ENCODE results near the gene FYN. TPM values are rescaled to one million over a fixed set of nuclear protein-coding genes. Genes with fewer than 3 reads are reported as not detected.

FYN gene
- total and polyA plus RNA-seq, 2 of the 13 experiments (the other 11 are each of a cell fraction or from before 2014, with no cell fraction given): 15.5 to 24.6 TPM

DNA sequence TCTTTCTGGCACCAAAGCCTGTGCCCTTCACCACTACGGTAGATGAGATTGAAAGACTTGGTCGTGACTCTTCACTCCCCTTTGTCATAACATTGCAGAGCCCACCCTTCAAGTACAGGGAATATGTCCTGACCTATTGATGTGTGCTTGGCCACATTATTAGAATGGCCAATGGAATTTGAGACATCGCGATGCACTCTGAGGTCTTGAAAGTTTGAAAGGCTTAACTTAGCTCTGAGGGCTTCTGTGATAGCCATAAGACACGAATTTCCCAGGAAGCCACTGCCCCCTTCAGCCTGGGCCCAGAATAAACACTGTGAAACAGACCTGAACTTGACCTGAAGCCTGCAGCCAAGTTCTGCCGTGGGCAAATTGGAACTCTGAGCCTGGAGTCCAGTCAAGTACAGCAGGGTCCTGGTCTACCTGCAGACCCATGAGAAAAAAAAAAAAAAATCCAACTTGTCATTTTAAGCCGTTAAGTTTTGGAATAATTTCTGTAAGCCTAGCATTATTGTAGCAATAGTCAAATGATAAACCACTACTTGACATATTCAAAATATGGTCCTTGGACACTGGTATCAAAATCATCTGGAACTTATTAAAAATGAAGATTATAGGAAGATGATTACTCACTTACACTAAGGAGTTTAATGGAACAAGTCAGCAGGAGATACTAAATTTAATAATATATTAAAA is 230.6 kb downstream of the FYN start (continued):
- TF ChIP-seq, protein P1, sequence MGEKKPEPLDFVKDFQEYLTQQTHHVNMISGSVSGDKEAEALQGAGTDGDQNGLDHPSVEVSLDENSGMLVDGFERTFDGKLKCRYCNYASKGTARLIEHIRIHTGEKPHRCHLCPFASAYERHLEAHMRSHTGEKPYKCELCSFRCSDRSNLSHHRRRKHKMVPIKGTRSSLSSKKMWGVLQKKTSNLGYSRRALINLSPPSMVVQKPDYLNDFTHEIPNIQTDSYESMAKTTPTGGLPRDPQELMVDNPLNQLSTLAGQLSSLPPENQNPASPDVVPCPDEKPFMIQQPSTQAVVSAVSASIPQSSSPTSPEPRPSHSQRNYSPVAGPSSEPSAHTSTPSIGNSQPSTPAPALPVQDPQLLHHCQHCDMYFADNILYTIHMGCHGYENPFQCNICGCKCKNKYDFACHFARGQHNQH (CRISPR knock-in tag; IDR thresholded peaks at IDR 0.05): 0 out of 2 replicates have a peak, but pooled peaks have one; percentile 34
- TF ChIP-seq ZKSCAN8 (CRISPR knock-in tag; IDR thresholded peaks at IDR 0.05; ENCODE audit: borderline replicate concordance) (peak; percentile 25; the same call in 1 of the 2 replicates), RBFOX2 (IDR thresholded peaks at IDR 0.05; ENCODE audit: low read depth, low read length) (no peak), ZNF263 (CRISPR knock-in tag; IDR thresholded peaks at IDR 0.05) (no peak), ZFP41 (CRISPR knock-in tag; IDR thresholded peaks at IDR 0.05; ENCODE audit: borderline replicate concordance) (0 out of 2 replicates have a peak, but pooled peaks have one; percentile 45), ZNF484 (CRISPR knock-in tag; IDR thresholded peaks at IDR 0.05; ENCODE audit: borderline replicate concordance, low read depth) (no peak), ZNF260 (CRISPR knock-in tag; IDR thresholded peaks at IDR 0.05; ENCODE audit: borderline replicate concordance, low read depth) (0 out of 2 replicates have a peak, but pooled peaks have one; percentile 73), MEIS2 (CRISPR knock-in tag; IDR thresholded peaks at IDR 0.05) (no peak), ZSCAN22 (CRISPR knock-in tag; IDR thresholded peaks at IDR 0.05) (no peak), FOXM1 (CRISPR knock-in tag; IDR thresholded peaks at IDR 0.05) (no peak), ZNF567 (CRISPR knock-in tag; IDR thresholded peaks at IDR 0.05; ENCODE audit: borderline replicate concordance) (peak; percentile 85; the same call in 1 of the 2 replicates), FOXP1 (IDR thresholded peaks at IDR 0.05) (no peak), FOXP1 (CRISPR knock-in tag; IDR thresholded peaks at IDR 0.05) (no peak), TBL1XR1 (IDR thresholded peaks at IDR 0.05; ENCODE audit: borderline replicate concordance, low read length, partially characterized antibody) (peak; percentile 44), RFXAP (CRISPR knock-in tag; IDR thresholded peaks at IDR 0.05; ENCODE audit: borderline replicate concordance) (peak; percentile 72; the same call in 1 of the 2 replicates), SOX5 (CRISPR knock-in tag; IDR thresholded peaks at IDR 0.05; ENCODE audit: borderline replicate concordance) (peak; percentile 33; the same call in 1 of the 2 replicates), RXRB (CRISPR knock-in tag; IDR thresholded peaks at IDR 0.05; ENCODE audit: borderline replicate concordance) (peak; percentile 93), ZNF543 (CRISPR knock-in tag; IDR thresholded peaks at IDR 0.05) (no peak), YEATS4 (CRISPR knock-in tag; IDR thresholded peaks at IDR 0.05; ENCODE audit: borderline replicate concordance) (peak; percentile 34; the same call in 1 of the 2 replicates), PAWR (CRISPR knock-in tag; IDR thresholded peaks at IDR 0.05; ENCODE audit: borderline replicate concordance) (0 out of 2 replicates have a peak, but pooled peaks have one; percentile 37), ZNF343 (CRISPR knock-in tag; IDR thresholded peaks at IDR 0.05) (no peak)
- TF ChIP-seq, protein P2, sequence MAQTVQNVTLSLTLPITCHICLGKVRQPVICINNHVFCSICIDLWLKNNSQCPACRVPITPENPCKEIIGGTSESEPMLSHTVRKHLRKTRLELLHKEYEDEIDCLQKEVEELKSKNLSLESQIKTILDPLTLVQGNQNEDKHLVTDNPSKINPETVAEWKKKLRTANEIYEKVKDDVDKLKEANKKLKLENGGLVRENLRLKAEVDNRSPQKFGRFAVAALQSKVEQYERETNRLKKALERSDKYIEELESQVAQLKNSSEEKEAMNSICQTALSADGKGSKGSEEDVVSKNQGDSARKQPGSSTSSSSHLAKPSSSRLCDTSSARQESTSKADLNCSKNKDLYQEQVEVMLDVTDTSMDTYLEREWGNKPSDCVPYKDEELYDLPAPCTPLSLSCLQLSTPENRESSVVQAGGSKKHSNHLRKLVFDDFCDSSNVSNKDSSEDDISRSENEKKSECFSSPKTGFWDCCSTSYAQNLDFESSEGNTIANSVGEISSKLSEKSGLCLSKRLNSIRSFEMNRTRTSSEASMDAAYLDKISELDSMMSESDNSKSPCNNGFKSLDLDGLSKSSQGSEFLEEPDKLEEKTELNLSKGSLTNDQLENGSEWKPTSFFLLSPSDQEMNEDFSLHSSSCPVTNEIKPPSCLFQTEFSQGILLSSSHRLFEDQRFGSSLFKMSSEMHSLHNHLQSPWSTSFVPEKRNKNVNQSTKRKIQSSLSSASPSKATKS (CRISPR knock-in tag; IDR thresholded peaks at IDR 0.05): no peak
- TF ChIP-seq, protein P3, sequence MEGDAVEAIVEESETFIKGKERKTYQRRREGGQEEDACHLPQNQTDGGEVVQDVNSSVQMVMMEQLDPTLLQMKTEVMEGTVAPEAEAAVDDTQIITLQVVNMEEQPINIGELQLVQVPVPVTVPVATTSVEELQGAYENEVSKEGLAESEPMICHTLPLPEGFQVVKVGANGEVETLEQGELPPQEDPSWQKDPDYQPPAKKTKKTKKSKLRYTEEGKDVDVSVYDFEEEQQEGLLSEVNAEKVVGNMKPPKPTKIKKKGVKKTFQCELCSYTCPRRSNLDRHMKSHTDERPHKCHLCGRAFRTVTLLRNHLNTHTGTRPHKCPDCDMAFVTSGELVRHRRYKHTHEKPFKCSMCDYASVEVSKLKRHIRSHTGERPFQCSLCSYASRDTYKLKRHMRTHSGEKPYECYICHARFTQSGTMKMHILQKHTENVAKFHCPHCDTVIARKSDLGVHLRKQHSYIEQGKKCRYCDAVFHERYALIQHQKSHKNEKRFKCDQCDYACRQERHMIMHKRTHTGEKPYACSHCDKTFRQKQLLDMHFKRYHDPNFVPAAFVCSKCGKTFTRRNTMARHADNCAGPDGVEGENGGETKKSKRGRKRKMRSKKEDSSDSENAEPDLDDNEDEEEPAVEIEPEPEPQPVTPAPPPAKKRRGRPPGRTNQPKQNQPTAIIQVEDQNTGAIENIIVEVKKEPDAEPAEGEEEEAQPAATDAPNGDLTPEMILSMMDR (CRISPR knock-in tag; IDR thresholded peaks at IDR 0.05): peak; percentile 95
- TF ChIP-seq, protein P4, sequence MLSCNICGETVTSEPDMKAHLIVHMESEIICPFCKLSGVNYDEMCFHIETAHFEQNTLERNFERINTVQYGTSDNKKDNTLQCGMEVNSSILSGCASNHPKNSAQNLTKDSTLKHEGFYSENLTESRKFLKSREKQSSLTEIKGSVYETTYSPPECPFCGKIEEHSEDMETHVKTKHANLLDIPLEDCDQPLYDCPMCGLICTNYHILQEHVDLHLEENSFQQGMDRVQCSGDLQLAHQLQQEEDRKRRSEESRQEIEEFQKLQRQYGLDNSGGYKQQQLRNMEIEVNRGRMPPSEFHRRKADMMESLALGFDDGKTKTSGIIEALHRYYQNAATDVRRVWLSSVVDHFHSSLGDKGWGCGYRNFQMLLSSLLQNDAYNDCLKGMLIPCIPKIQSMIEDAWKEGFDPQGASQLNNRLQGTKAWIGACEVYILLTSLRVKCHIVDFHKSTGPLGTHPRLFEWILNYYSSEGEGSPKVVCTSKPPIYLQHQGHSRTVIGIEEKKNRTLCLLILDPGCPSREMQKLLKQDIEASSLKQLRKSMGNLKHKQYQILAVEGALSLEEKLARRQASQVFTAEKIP (CRISPR knock-in tag; IDR thresholded peaks at IDR 0.05; ENCODE audit: borderline replicate concordance): no peak

Data from HepG2 (cell line).